Caco-2 (cell line): ENCODE results near the gene LPAR2. TPM values are rescaled to one million over a fixed set of nuclear protein-coding genes. Genes with fewer than 3 reads are reported as not detected.

Experiments used
- BruUV-seq: library from RNA; stranded (reverse); fragments of 400-500 nt; replicated peaks from 2 replicates; lab custom pipeline; 2021; lab: Mats Ljungman, UMichigan
- CTCF ChIA-PET: fragments of 300-600 bp; sonication (Branson Sonifier 250); formaldehyde crosslinking; loops from one replicate; lab custom pipeline; 2022; ENCODE audit warnings: antibody characterized with exemption; lab: Charles Lee
- POLR2A ChIA-PET: fragments of 300-600 bp; sonication (Branson Sonifier 250); formaldehyde crosslinking; loops from one replicate; lab custom pipeline; 2022; ENCODE audit warnings: antibody characterized with exemption; lab: Charles Lee
- DNase-seq, 2 experiments: peaks; one replicate each; pipeline versions ENCODE4 v3.0.0 to v3.0.0-alpha.2; 2020 to 2022
- H3K27me3 ChIP-seq: replicated peaks from 2 replicates; pipeline ENCODE4 v1.6.0; 2011; ENCODE audit warnings: low read length; ENCODE audit not compliant: control insufficient read depth, insufficient read depth
- H3K36me3 ChIP-seq: 2 replicates; pipeline ENCODE4 v1.5.1; 2011; ENCODE audit warnings: low read length; ENCODE audit not compliant: control insufficient read depth, insufficient read depth
- H3K4me1 ChIP-seq: fragments of 250-450 bp; sonication (Bioruptor Pico); 2 replicates; pipeline ENCODE4 v1.5.1; 2020; ENCODE audit warnings: mild to moderate bottlenecking
- H3K4me3 ChIP-seq: 2 replicates; pipeline ENCODE4 v1.5.1; 2011; ENCODE audit warnings: low read depth, mild to moderate bottlenecking, control low read depth, low read length
- H3K9me3 ChIP-seq: fragments of 250-450 bp; sonication (Bioruptor Pico); 2 replicates; pipeline ENCODE4 v1.5.1; 2020; ENCODE audit warnings: mild to moderate bottlenecking, moderate library complexity
- H3K27ac Mint-ChIP-seq: one replicate; pipeline ENCODE4 v1.8.0; 2022; ENCODE audit warnings: mixed read lengths; ENCODE audit not compliant: unreplicated experiment
- H3K27me3 Mint-ChIP-seq: one replicate; pipeline ENCODE4 v1.8.0; 2022; ENCODE audit warnings: mixed read lengths; ENCODE audit not compliant: insufficient read depth, unreplicated experiment
- H3K36me3 Mint-ChIP-seq: one replicate; pipeline ENCODE4 v1.8.0; 2022; ENCODE audit warnings: mild to moderate bottlenecking, mixed read lengths; ENCODE audit not compliant: insufficient read depth, unreplicated experiment
- H3K4me1 Mint-ChIP-seq: one replicate; pipeline ENCODE4 v1.8.0; 2022; ENCODE audit warnings: low read depth, mixed read lengths; ENCODE audit not compliant: unreplicated experiment
- H3K4me3 Mint-ChIP-seq: one replicate; pipeline ENCODE4 v1.8.0; 2022; ENCODE audit warnings: mild to moderate bottlenecking, moderate library complexity, mixed read lengths; ENCODE audit not compliant: unreplicated experiment
- H3K9me3 Mint-ChIP-seq: one replicate; pipeline ENCODE4 v1.8.0; 2022; ENCODE audit warnings: mixed read lengths; ENCODE audit not compliant: unreplicated experiment
- CTCF ChIP-seq, 2 experiments: fragments of 200-600 bp in 1 of 2; IDR thresholded peaks; 1 replicate in 1 of 2; 2 replicates in 1 of 2; pipeline versions ENCODE4 v1.5.1 to v1.8.0; 2011 to 2022; ENCODE audit warnings: antibody characterized with exemption in 1 of 2, control low read depth in 1 of 2, inconsistent platforms in 1 of 2, low read depth in 1 of 2, low read length in 1 of 2, mild to moderate bottlenecking in 1 of 2, moderate library complexity in 1 of 2; ENCODE audit not compliant: insufficient read depth in 1 of 2, severe bottlenecking in 1 of 2, unreplicated experiment in 1 of 2
- intact Hi-C: fragments of 100-400 bp; cut with micrococcal nuclease; formaldehyde crosslinking; loops from one replicate; pipeline ENCODE4 v1.10.0; 2022; ENCODE audit not compliant: unreplicated experiment
- total RNA-seq: library from RNA; stranded (reverse); gene quantifications from 2 replicates; pipeline ENCODE4 v1.2.3, GENCODE V29; 2022

LPAR2 gene
- total RNA-seq, 1 experiment from 2014 or later: 29.3 TPM

GRCh38 chr19:19595171-19595701 is 32.8 kb downstream of the LPAR2 start:
- BruUV-seq: no TSS peak
- intact Hi-C loops: no loop called here
- no peak overlapping the region for H3K4me3 Mint-ChIP-seq
- Histone ChIP-seq H3K36me3 (no peaks in the 10 kb centered on the region), H3K9me3 (no peaks in the 10 kb centered on the region), H3K4me1 (peaks cover 5% of the 10 kb centered on the region; the same call in 1 of the 2 replicates), H3K27me3 (no peaks in the 10 kb centered on the region), H3K4me3 (no peak overlapping the region)
- POLR2A ChIA-PET: no interaction called here
- DNase-seq: no peak
- no peaks in the 10 kb centered on the region for H3K36me3 Mint-ChIP-seq
- no peaks in the 10 kb centered on the region for H3K27me3 Mint-ChIP-seq
- no peak for TF ChIP-seq CTCF (IDR thresholded peaks at IDR 0.05; ENCODE audit: insufficient read depth in 1 of 2, low read depth in 1 of 2, low read length in 1 of 2, severe bottlenecking in 1 of 2, unreplicated experiment in 1 of 2)
- H3K4me1 Mint-ChIP-seq: no peaks in the 10 kb centered on the region
- CTCF ChIA-PET: no interaction called here
- no peak overlapping the region for H3K27ac Mint-ChIP-seq
- H3K9me3 Mint-ChIP-seq: no peaks in the 10 kb centered on the region

GRCh38 chr19:19594381-19594780 is 33.6 kb downstream of the LPAR2 start:
- CTCF ChIA-PET: interaction anchor here (0.6 kb wide), 1 partner anchor 18 kb away, joined by 8 read pairs; no protein-coding TSS in a partner anchor
- Mint-ChIP-seq H3K4me1 (no peaks in the 10 kb centered on the region), H3K27ac (no peak overlapping the region), H3K9me3 (no peaks in the 10 kb centered on the region), H3K4me3 (no peak overlapping the region), H3K36me3 (no peaks in the 10 kb centered on the region), H3K27me3 (no peaks in the 10 kb centered on the region)
- intact Hi-C loops: no loop called here
- no peaks in the 10 kb centered on the region for H3K27me3 ChIP-seq
- POLR2A ChIA-PET: no interaction called here
- DNase-seq: no peak
- no TSS peak for BruUV-seq
- TF ChIP-seq CTCF (IDR thresholded peaks at IDR 0.05; ENCODE audit: insufficient read depth in 1 of 2, low read depth in 1 of 2, low read length in 1 of 2, severe bottlenecking in 1 of 2, unreplicated experiment in 1 of 2): no peak
- no peak overlapping the region for H3K4me3 ChIP-seq
- no peaks in the 10 kb centered on the region for H3K36me3 ChIP-seq
- peaks cover 5% of the 10 kb centered on the region; the same call in 1 of the 2 replicates for H3K4me1 ChIP-seq
- no peaks in the 10 kb centered on the region for H3K9me3 ChIP-seq

GRCh38 chr19:19592690-19593089 is 35.3 kb downstream of the LPAR2 start:
- no peaks in the 10 kb centered on the region for H3K4me1 Mint-ChIP-seq
- no peaks in the 10 kb centered on the region for H3K9me3 Mint-ChIP-seq
- BruUV-seq: no TSS peak
- no peaks in the 10 kb centered on the region for H3K36me3 ChIP-seq
- TF ChIP-seq CTCF (IDR thresholded peaks at IDR 0.05; ENCODE audit: insufficient read depth in 1 of 2, low read depth in 1 of 2, low read length in 1 of 2, severe bottlenecking in 1 of 2, unreplicated experiment in 1 of 2): no peak
- peaks cover 5% of the 10 kb centered on the region; the same call in 1 of the 2 replicates for H3K4me1 ChIP-seq
- no peaks in the 10 kb centered on the region for H3K36me3 Mint-ChIP-seq
- no peak for DNase-seq
- POLR2A ChIA-PET: no interaction called here
- H3K27me3 Mint-ChIP-seq: no peaks in the 10 kb centered on the region
- no peaks in the 10 kb centered on the region for H3K9me3 ChIP-seq
- H3K27me3 ChIP-seq: no peaks in the 10 kb centered on the region
- H3K27ac Mint-ChIP-seq: no peak overlapping the region
- CTCF ChIA-PET: interaction anchor here (0.8 kb wide), 1 partner anchor 32 kb away, joined by 3 read pairs; no protein-coding TSS in a partner anchor
- H3K4me3 ChIP-seq: no peak overlapping the region
- intact Hi-C loops: no loop called here
- H3K4me3 Mint-ChIP-seq: no peak overlapping the region
